IMR-90 (cell line): ENCODE measurements around the gene TXNRD1.
"Not testable (repeated sequence)": the region's sequence is repeated elsewhere in the genome, so short reads cannot be mapped to it uniquely, and the experiment has no call there.

ENCODE experiments used
- BHLHE40 ChIP-seq: fragments of 150-350 bp; IDR thresholded peaks from 2 replicates; pipeline ENCODE4 v1.6.1; 2016; ENCODE audit warnings: mild to moderate bottlenecking, low read depth, low read length
- CTCF ChIP-seq: conservative IDR thresholded peaks from 2 replicates; pipeline ENCODE4 v1.5.1; 2012; ENCODE audit warnings: mild to moderate bottlenecking, low read depth, low read length, improper control_type of control experiment
- MAFK ChIP-seq: IDR thresholded peaks from 2 replicates; pipeline ENCODE4 v1.6.1; 2012; ENCODE audit warnings: low read depth, low read length, improper control_type of control experiment
- MXI1 ChIP-seq: IDR thresholded peaks from 2 replicates; pipeline ENCODE4 v1.6.1; 2012; ENCODE audit warnings: low read depth, mild to moderate bottlenecking, low read length, moderate library complexity, borderline replicate concordance
- NFE2L2 ChIP-seq: fragments of 150-350 bp; IDR thresholded peaks from 2 replicates; pipeline ENCODE4 v1.6.1; 2016; ENCODE audit warnings: low read depth, mild to moderate bottlenecking, low read length
- POLR2A ChIP-seq: IDR thresholded peaks from 2 replicates; pipeline ENCODE4 v1.6.1; 2012; ENCODE audit warnings: mild to moderate bottlenecking, low read depth, low read length
- RAD21 ChIP-seq: IDR thresholded peaks from 2 replicates; pipeline ENCODE4 v1.6.1; 2012; ENCODE audit warnings: low read length, improper control_type of control experiment
- RCOR1 ChIP-seq: IDR thresholded peaks from 2 replicates; pipeline ENCODE4 v1.6.1; 2012; ENCODE audit warnings: mild to moderate bottlenecking, low read length, improper control_type of control experiment; ENCODE audit not compliant: insufficient replicate concordance
- SMC3 ChIP-seq: fragments of 150-350 bp; IDR thresholded peaks from 2 replicates; pipeline ENCODE4 v1.6.1; 2016; ENCODE audit warnings: low read depth, mild to moderate bottlenecking, antibody characterized with exemption, low read length, moderate library complexity

- TF ChIP-seq POLR2A, SMC3, CTCF, RAD21, RCOR1, BHLHE40, NFE2L2, MXI1, MAFK: not testable (repeated sequence)
Observed at GRCh38 chr12:104322533-104322932, 107.0 kb downstream of the TXNRD1 start.
